Naive thymus-derived CD8-positive, alpha-beta T cell (primary cell): Measurements from ENCODE around the gene AKT3. TPM values are rescaled to one million over a fixed set of nuclear protein-coding genes. Genes with fewer than 3 reads are reported as not detected.

Source experiments
- ATAC-seq, 2 donors: fragments of 150-1000 bp; cut with Tn5 transposase in 1 of 2; sonication (Bioruptor Pico), chemical (Tn5 transposase) in 1 of 2; 1 replicate in 1 of 2; 2 replicates in 1 of 2; pipeline ENCODE4 v1.10.0; 2021; ENCODE audit warnings: mild to moderate bottlenecking in 2 of 2, moderate library complexity in 2 of 2
- POLR2A ChIA-PET: fragments of 350-600 bp; sonication (Branson Sonifier 250); formaldehyde crosslinking; loops from one replicate; lab custom pipeline; 2021; ENCODE audit warnings: antibody characterized with exemption; lab: Charles Lee
- DNase-seq, 10 donors: peaks; one replicate each; pipeline versions ENCODE4 v3.0.0 to v3.0.0-alpha.2; 2020 to 2022
- H3K27ac Mint-ChIP-seq, 10 donors: one replicate each; pipeline ENCODE4 v1.8.0; 2020 to 2022; ENCODE audit warnings: mild to moderate bottlenecking in 10 of 10, mixed read lengths in 10 of 10, moderate library complexity in 4 of 10, inconsistent platforms in 1 of 10
- H3K27me3 Mint-ChIP-seq, 5 donors: one replicate each; pipeline ENCODE4 v1.8.0; 2021 to 2022; ENCODE audit warnings: mixed read lengths in 5 of 5
- H3K36me3 Mint-ChIP-seq, 3 donors: one replicate each; pipeline ENCODE4 v1.8.0; 2020 to 2022; ENCODE audit warnings: mixed read lengths in 3 of 3, mild to moderate bottlenecking in 2 of 3, inconsistent platforms in 1 of 3
- H3K4me1 Mint-ChIP-seq, 4 donors: one replicate each; pipeline ENCODE4 v1.8.0; 2021 to 2022; ENCODE audit warnings: mixed read lengths in 4 of 4
- H3K4me3 Mint-ChIP-seq, 10 donors: one replicate each; pipeline ENCODE4 v1.8.0; 2020 to 2022; ENCODE audit warnings: mild to moderate bottlenecking in 10 of 10, mixed read lengths in 10 of 10, moderate library complexity in 6 of 10, inconsistent platforms in 1 of 10
- H3K9me3 Mint-ChIP-seq, 9 donors: one replicate each; pipeline ENCODE4 v1.8.0; 2020 to 2022; ENCODE audit warnings: mixed read lengths in 9 of 9, mild to moderate bottlenecking in 3 of 9, inconsistent platforms in 1 of 9, moderate library complexity in 1 of 9
- polyA plus RNA-seq, 3 donors: library from polyadenylated mRNA; unstranded; fragments of 300-500 nt; fragmentation: Illumina TruSeq; gene quantifications; one replicate each; pipeline ENCODE4 v1.2.3, GENCODE V29; 2021
- total RNA-seq, 8 experiments: library from RNA in 2 of 8; stranded (reverse) in 2 of 8; gene quantifications; one replicate each; pipeline ENCODE4 v1.2.3 and lab custom pipeline; 2021 to 2026

AKT3 gene
- total and polyA plus RNA-seq, 5 experiments from 2014 or later, result 1.7 to 86.5 (median 4.6) TPM

GRCh38 chr1:243469497-243469896 lies 380.5 kb downstream of the AKT3 start:
- POLR2A ChIA-PET, result no interaction called here
- H3K27me3 Mint-ChIP-seq, result no peaks in the 10 kb centered on the region
- no peak for DNase-seq
- no peak overlapping the region for H3K27ac Mint-ChIP-seq
- no peak overlapping the region for H3K4me3 Mint-ChIP-seq
- peaks cover 4 to 25% (median 19%) of the 10 kb centered on the region in 3 donors for H3K36me3 Mint-ChIP-seq
- no peaks in the 10 kb centered on the region for H3K9me3 Mint-ChIP-seq
- peaks cover 7 to 24% (median 13%) of the 10 kb centered on the region in 4 donors for H3K4me1 Mint-ChIP-seq
- ATAC-seq, result no peak

GRCh38 chr1:243465738-243466137 lies 384.3 kb downstream of the AKT3 start:
- DNase-seq (no peak), ATAC-seq (no peak)
- Mint-ChIP-seq H3K36me3 (peaks cover 0 to 37% (median 32%) of the 10 kb centered on the region in 3 donors), H3K4me3 (no peak overlapping the region), H3K27me3 (no peaks in the 10 kb centered on the region), H3K4me1 (no peaks in the 10 kb centered on the region), H3K27ac (no peak overlapping the region), H3K9me3 (no peaks in the 10 kb centered on the region)
- POLR2A ChIA-PET, result no interaction called here

DNA sequence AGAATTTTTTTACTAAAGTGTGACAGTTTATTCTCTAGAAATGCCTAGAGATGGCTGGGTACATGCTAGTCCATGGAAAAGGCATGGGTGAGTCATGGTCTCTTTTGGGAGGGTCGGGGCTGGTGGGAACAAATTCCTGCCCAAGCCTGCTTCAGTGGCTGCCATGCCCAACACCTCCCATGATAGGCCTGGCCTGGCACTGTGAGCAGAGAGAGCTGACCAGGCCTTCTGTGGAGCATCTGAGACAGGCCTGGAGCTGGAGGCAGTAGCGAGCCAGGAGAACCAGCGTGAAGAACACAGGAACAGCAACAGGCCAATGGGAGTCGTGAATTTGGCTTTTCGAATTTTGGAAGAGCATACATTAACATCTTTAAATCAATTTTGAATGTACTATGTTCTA lies 385.0 kb downstream of the AKT3 start:
- no peaks in the 10 kb centered on the region for H3K4me1 Mint-ChIP-seq
- no peak overlapping the region for H3K27ac Mint-ChIP-seq
- POLR2A ChIA-PET, result no interaction called here
- H3K36me3 Mint-ChIP-seq, result peaks cover 0 to 37% (median 29%) of the 10 kb centered on the region in 3 donors
- DNase-seq (no peak), ATAC-seq (no peak)
- H3K4me3 Mint-ChIP-seq, result no peak overlapping the region
- H3K27me3 Mint-ChIP-seq, result no peaks in the 10 kb centered on the region
- H3K9me3 Mint-ChIP-seq, result no peaks in the 10 kb centered on the region

GRCh38 chr1:243462929-243463697 lies 386.9 kb downstream of the AKT3 start:
- H3K4me3 Mint-ChIP-seq, result no peak overlapping the region
- ATAC-seq, result no peak
- H3K9me3 Mint-ChIP-seq, result no peaks in the 10 kb centered on the region
- H3K27me3 Mint-ChIP-seq, result no peaks in the 10 kb centered on the region
- POLR2A ChIA-PET, result no interaction called here
- H3K27ac Mint-ChIP-seq, result no peak overlapping the region
- no peak for DNase-seq
- H3K36me3 Mint-ChIP-seq, result peaks cover 0 to 42% (median 25%) of the 10 kb centered on the region in 3 donors
- H3K4me1 Mint-ChIP-seq, result peaks cover 0 to 7% (median 1%) of the 10 kb centered on the region in 4 donors

DNA sequence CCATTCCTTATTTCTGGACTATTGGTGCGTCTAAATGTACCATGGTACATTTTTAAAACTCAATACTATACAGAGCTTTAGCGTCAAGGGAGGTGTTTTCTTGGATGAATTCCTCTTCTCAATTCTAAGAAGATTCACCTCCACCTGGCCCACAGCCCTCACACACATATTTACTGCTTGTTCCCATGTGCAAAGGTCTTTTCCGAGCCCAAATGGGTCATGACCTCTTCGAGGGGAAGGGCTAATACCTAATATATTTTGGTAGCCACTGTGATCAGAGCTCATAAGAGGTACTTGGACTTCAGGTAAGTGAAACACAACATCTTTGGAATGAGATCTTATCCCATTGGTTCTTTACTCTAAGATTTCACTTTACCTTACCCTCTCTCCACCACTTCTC lies 388.3 kb downstream of the AKT3 start:
- POLR2A ChIA-PET, result no interaction called here
- peaks cover 0 to 42% (median 22%) of the 10 kb centered on the region in 3 donors for H3K36me3 Mint-ChIP-seq
- no peak for DNase-seq
- H3K27me3 Mint-ChIP-seq, result no peaks in the 10 kb centered on the region
- no peak overlapping the region for H3K4me3 Mint-ChIP-seq
- peaks cover 0 to 7% (median 1%) of the 10 kb centered on the region in 4 donors for H3K4me1 Mint-ChIP-seq
- no peaks in the 10 kb centered on the region for H3K9me3 Mint-ChIP-seq
- ATAC-seq, result no peak
- no peak overlapping the region for H3K27ac Mint-ChIP-seq

DNA sequence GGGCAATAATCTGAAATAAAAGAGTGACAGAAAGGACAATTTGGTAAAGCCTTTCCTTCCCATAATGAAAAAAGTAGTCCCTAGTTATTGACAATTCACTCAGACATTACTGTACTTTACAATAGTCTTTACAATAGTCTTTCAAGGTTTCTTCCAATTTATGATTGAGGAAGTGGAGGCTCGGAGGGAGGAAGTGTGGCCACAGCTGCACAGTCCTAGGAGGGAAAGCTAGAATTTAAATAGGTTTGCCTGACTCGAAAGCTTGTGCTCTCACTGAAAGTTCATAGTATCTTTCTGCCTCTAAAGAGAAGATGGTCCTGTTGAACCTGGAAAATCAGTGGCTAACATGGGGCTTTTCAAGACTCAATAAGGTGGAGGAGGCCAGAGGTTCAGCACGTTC lies 391.0 kb downstream of the AKT3 start:
- H3K27me3 Mint-ChIP-seq, result no peaks in the 10 kb centered on the region
- H3K36me3 Mint-ChIP-seq, result peaks cover 0 to 54% (median 26%) of the 10 kb centered on the region in 3 donors
- POLR2A ChIA-PET, result no interaction called here
- peaks cover 0 to 7% (median 1%) of the 10 kb centered on the region in 4 donors for H3K4me1 Mint-ChIP-seq
- no peaks in the 10 kb centered on the region for H3K9me3 Mint-ChIP-seq
- peak overlapping the region in 1 of 10 donors; percentile 11 for H3K27ac Mint-ChIP-seq
- no peak overlapping the region for H3K4me3 Mint-ChIP-seq
- DNase-seq, result no peak
- no peak for ATAC-seq

DNA sequence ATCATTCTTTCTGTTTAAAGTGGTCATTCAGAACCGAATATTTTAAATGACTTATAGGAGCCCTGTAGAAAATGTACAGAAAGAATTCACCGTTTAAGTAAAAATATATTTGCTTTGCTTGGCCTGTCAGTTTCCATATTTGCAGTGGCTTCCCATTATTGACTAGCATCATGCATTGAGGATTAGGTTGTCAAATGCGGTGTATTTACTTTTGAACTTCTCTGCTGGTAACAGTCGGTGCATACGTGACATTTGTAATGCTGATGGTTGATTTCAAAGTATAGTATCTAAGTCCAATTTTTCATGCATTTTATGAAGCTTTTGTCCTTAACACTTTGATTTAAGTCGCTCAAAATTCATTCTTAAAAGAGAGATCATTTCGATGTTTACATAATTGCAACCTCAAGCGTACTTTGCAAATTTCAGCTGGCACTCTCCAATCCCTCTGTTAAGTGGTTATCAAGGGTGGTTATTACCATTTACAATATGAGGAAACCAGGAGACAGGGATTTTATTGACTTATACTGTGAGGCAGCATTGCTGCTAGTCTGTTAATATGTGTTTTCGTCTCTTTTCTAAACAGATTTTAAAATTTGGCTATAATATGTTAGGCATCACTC lies 392.6 kb downstream of the AKT3 start:
- H3K4me1 Mint-ChIP-seq, result peaks cover 0 to 7% (median 1%) of the 10 kb centered on the region in 4 donors
- no peaks in the 10 kb centered on the region for H3K9me3 Mint-ChIP-seq
- ATAC-seq (no peak), DNase-seq (no peak)
- no peak overlapping the region for H3K4me3 Mint-ChIP-seq
- no peak overlapping the region for H3K27ac Mint-ChIP-seq
- H3K36me3 Mint-ChIP-seq, result peaks cover 0 to 61% (median 24%) of the 10 kb centered on the region in 3 donors
- POLR2A ChIA-PET, result no interaction called here
- no peaks in the 10 kb centered on the region for H3K27me3 Mint-ChIP-seq

- Mint-ChIP-seq H3K27me3 (no peaks in the 10 kb centered on the region), H3K9me3 (no peaks in the 10 kb centered on the region), H3K27ac (peak overlapping the region in 2 of 10 donors; percentile 4 to 18), H3K4me3 (no peak overlapping the region), H3K36me3 (peaks cover 0 to 51% (median 12%) of the 10 kb centered on the region in 3 donors), H3K4me1 (peaks cover 0 to 14% (median 1%) of the 10 kb centered on the region in 4 donors)
- DNase-seq, result no peak
- ATAC-seq, result no peak
- POLR2A ChIA-PET, result no interaction called here
Observed at GRCh38 chr1:243455760-243456651, 394.0 kb downstream of the AKT3 start.

- no peak for DNase-seq
- Mint-ChIP-seq H3K36me3 (peaks cover 0 to 42% (median 10%) of the 10 kb centered on the region in 3 donors), H3K9me3 (no peaks in the 10 kb centered on the region), H3K27me3 (no peaks in the 10 kb centered on the region), H3K27ac (no peak overlapping the region), H3K4me3 (no peak overlapping the region), H3K4me1 (peaks cover 0 to 14% (median 1%) of the 10 kb centered on the region in 4 donors)
- ATAC-seq, result no peak
- POLR2A ChIA-PET, result no interaction called here
Observed at GRCh38 chr1:243454328-243454997, 395.6 kb downstream of the AKT3 start.

DNA sequence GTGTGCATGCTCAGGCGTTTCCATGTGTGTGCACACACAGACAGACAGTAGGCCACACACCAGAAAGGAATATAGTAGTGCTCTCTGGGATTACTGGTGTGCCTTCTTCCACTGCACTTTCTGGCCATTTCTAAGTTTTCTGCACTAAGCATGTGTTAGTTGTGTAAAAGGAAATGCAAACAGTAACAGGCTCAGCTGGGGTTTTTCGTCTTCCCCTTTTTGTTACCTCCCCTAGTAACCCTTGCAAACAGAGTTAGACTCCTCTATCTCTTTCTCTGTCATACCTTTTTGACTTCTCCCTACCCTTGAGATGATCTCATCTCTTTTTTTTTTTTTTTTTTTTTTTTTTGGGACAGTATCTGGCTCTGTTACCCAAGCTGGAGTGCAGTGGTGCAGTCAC lies 398.0 kb downstream of the AKT3 start:
- Mint-ChIP-seq H3K4me3 (no peak overlapping the region), H3K27me3 (no peaks in the 10 kb centered on the region), H3K27ac (no peak overlapping the region), H3K36me3 (peaks cover 0 to 39% (median 15%) of the 10 kb centered on the region in 3 donors), H3K4me1 (peaks cover 0 to 20% (median 1%) of the 10 kb centered on the region in 4 donors), H3K9me3 (no peaks in the 10 kb centered on the region)
- POLR2A ChIA-PET, result interaction anchor here (0.7 kb wide), 1 partner anchor 1060 kb away, joined by 4 read pairs; no protein-coding TSS in a partner anchor
- no peak for ATAC-seq
- DNase-seq, result no peak

GRCh38 chr1:243449373-243449772 lies 400.7 kb downstream of the AKT3 start:
- peaks cover 0 to 33% (median 18%) of the 10 kb centered on the region in 3 donors for H3K36me3 Mint-ChIP-seq
- no peak for ATAC-seq
- no peaks in the 10 kb centered on the region for H3K27me3 Mint-ChIP-seq
- no peak for DNase-seq
- H3K4me3 Mint-ChIP-seq, result no peak overlapping the region
- H3K9me3 Mint-ChIP-seq, result no peaks in the 10 kb centered on the region
- H3K27ac Mint-ChIP-seq, result no peak overlapping the region
- POLR2A ChIA-PET, result no interaction called here
- H3K4me1 Mint-ChIP-seq, result peaks cover 0 to 20% (median 1%) of the 10 kb centered on the region in 4 donors

GRCh38 chr1:243447844-243448243 lies 402.2 kb downstream of the AKT3 start:
- no peak overlapping the region for H3K4me3 Mint-ChIP-seq
- no peaks in the 10 kb centered on the region for H3K9me3 Mint-ChIP-seq
- no peaks in the 10 kb centered on the region for H3K27me3 Mint-ChIP-seq
- peaks cover 0 to 25% (median 18%) of the 10 kb centered on the region in 3 donors for H3K36me3 Mint-ChIP-seq
- DNase-seq (no peak), ATAC-seq (no peak)
- POLR2A ChIA-PET, result no interaction called here
- peaks cover 0 to 24% (median 3%) of the 10 kb centered on the region in 4 donors for H3K4me1 Mint-ChIP-seq
- H3K27ac Mint-ChIP-seq, result no peak overlapping the region
